Mucosa of stomach (tissue), 1 donor: ENCODE data around the gene CHD1L.
A peak's percentile ranks its signal among the peaks of the same experiment; 100 is the strongest.
"Not testable (repeated sequence)": the region's sequence is repeated elsewhere in the genome, so short reads cannot be mapped to it uniquely, and the experiment has no call there.

ENCODE experiments used
- H3K27me3 ChIP-seq: one replicate; pipeline ENCODE4 v1.7.0; 2013; ENCODE audit warnings: mild to moderate bottlenecking, low read length; ENCODE audit not compliant: control insufficient read depth, insufficient read depth
- H3K36me3 ChIP-seq: one replicate; pipeline ENCODE4 v1.7.0; 2013; ENCODE audit warnings: low read length; ENCODE audit not compliant: control insufficient read depth, insufficient read depth
- H3K4me1 ChIP-seq: one replicate; pipeline ENCODE4 v1.7.0; 2013; ENCODE audit warnings: mild to moderate bottlenecking, low read length; ENCODE audit not compliant: control insufficient read depth, insufficient read depth
- H3K4me3 ChIP-seq: one replicate; pipeline ENCODE4 v1.7.0; 2013; ENCODE audit warnings: low read length
- H3K9ac ChIP-seq: one replicate; pipeline ENCODE4 v1.7.0; 2013; ENCODE audit warnings: mild to moderate bottlenecking, low read length, moderate library complexity
- H3K9me3 ChIP-seq: one replicate; pipeline ENCODE4 v1.7.0; 2013; ENCODE audit warnings: mild to moderate bottlenecking, low read length, moderate library complexity; ENCODE audit not compliant: control insufficient read depth
- donor health status: Pancreatic carcinoma.

The CHD1L gene

DNA sequence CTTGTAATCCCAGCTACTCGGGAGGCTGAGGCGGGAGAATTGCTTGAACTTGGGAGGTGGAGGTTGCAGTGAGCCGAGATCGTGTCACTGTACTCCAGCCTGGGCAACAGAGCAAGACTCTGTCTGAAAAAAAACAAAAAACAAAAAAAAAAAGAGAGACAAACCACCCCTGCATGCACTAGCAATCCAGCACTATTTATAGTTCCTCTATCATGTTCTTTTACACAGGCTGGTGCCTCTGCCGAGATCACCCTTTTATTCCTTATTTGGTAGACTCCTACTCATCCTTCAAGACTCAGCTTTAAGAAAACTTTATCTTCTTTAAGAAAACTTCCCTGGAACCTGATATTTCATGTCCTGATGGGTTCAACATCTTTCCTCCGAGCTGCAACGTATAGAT lies 28.2 kb upstream of the CHD1L start:
- Histone ChIP-seq H3K4me3 (no peak overlapping the region), H3K4me1 (peaks cover 29% of the 10 kb centered on the region), H3K9ac (no peak overlapping the region), H3K9me3 (no peaks in the 10 kb centered on the region), H3K27me3 (no peaks in the 10 kb centered on the region), H3K36me3 (no peaks in the 10 kb centered on the region)

DNA sequence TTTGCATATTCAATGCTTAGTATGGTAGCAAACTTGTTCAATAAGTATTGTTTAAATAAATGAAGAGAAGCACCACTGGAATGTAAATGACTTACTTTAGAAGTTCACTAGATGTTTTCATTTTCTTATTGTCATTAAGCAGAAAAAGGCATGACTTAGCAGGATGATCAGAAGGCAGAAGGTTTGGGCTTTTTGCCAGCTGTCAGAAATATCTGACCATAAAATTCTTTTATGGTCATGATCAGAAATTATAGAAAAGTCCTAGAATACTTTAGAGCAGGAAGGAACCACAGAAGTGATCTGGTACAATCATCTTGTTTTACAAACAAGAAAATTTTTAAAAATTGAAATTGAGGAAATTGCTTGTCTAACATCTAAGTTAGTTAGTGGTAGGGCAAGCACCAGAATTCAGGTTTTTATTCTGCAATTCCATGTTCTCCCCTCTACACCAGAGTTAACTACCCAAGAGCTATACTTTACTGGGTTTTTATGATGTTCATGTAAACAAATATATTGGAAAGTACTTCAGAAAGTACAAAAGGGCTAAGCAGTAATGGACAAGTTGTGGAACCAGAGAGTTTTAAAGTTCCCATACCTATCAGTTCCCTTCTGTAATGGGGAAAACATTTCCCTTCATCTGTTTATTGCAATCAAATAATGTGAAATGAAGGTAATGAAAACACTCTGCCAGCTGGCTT lies 27.5 kb upstream of the CHD1L start:
- Histone ChIP-seq H3K4me1 (peaks cover 22% of the 10 kb centered on the region), H3K9me3 (no peaks in the 10 kb centered on the region), H3K36me3 (no peaks in the 10 kb centered on the region), H3K9ac (no peak overlapping the region), H3K27me3 (no peaks in the 10 kb centered on the region), H3K4me3 (no peak overlapping the region)

DNA sequence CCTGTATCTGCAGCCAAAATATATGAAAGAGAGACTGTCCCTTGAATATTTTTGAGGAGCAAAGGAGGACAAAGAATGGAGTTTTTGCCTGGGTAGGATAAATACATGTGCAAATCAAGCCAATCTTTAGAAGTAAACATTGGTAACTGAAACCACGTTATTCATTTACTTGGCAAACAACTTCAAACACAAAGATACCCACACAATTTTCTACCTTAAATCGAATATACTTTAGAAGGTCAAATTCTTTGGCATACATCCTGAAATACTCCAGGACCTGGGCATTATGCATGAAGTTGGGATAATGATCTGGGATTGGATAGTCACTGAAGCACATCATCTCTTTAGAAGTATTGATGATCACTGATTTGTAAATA lies 27.0 kb upstream of the CHD1L start:
- H3K36me3 ChIP-seq = no peaks in the 10 kb centered on the region
- H3K9ac ChIP-seq = no peak overlapping the region
- H3K27me3 ChIP-seq = no peaks in the 10 kb centered on the region
- H3K4me3 ChIP-seq = no peak overlapping the region
- peaks cover 22% of the 10 kb centered on the region for H3K4me1 ChIP-seq
- H3K9me3 ChIP-seq = no peaks in the 10 kb centered on the region

DNA sequence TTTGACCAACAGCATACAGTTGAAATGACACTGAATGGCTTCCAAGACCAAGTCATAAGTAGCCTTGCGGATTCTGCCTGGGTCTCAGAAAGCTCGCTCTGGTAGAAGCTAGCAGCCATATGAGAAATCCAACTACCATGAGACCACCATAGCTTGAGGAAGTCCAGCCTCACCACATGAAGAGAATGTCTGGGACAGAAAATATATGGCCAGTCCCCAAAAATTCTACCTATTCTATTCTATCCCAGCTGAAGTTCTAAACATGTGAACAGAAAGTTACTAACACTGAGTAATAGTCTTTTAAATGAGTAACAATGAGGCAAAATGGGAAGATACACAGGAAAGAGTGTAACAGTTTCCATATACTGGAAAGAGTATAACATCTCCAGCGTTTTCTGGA lies 26.4 kb upstream of the CHD1L start:
- Histone ChIP-seq H3K36me3 (no peaks in the 10 kb centered on the region), H3K27me3 (no peaks in the 10 kb centered on the region), H3K4me3 (no peak overlapping the region), H3K9me3 (no peaks in the 10 kb centered on the region), H3K9ac (no peak overlapping the region), H3K4me1 (peaks cover 22% of the 10 kb centered on the region)

DNA sequence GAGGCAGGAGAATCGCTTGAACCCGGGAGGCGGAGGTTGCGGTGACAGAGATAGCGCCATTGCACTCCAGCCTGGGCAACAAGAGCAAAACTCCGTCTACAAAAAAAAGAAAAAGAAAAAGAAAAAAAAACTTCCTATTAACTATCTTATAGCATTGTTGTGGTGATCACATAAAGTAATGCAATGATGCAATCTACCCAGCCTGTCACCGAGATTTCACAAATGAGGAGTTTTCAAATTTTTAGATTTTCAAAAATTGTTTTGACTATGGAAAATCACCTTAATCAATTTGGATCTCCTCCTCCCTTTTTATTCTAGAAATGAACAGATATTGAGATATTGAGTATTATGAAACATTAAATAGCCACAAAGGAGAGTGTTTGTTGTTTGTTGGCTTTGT lies 25.3 kb upstream of the CHD1L start:
- Histone ChIP-seq H3K9ac (no peak overlapping the region), H3K4me1 (peaks cover 17% of the 10 kb centered on the region), H3K4me3 (no peak overlapping the region), H3K27me3 (no peaks in the 10 kb centered on the region), H3K36me3 (no peaks in the 10 kb centered on the region), H3K9me3 (no peaks in the 10 kb centered on the region)

DNA sequence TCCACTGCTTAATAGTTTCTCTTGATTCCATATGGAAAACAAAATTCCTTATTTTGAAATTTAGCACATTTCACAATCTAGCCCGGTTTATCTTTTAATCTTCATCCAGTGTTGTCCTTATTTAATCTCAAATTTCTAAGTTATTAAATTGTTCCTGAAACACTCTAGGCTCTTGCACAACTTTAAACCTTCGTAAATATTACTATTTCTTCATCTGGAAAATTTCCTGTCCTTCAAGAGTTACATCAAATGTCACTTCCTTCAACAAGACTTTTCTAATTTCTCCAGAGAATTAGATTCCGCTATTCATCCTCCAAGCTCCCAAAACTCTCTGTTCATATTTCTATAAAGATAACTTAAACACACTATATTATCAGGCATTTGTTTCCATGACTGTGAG lies 23.9 kb upstream of the CHD1L start:
- no peak overlapping the region for H3K4me3 ChIP-seq
- H3K9me3 ChIP-seq = no peaks in the 10 kb centered on the region
- H3K9ac ChIP-seq = no peak overlapping the region
- H3K36me3 ChIP-seq = no peaks in the 10 kb centered on the region
- peaks cover 27% of the 10 kb centered on the region for H3K4me1 ChIP-seq
- no peaks in the 10 kb centered on the region for H3K27me3 ChIP-seq

DNA sequence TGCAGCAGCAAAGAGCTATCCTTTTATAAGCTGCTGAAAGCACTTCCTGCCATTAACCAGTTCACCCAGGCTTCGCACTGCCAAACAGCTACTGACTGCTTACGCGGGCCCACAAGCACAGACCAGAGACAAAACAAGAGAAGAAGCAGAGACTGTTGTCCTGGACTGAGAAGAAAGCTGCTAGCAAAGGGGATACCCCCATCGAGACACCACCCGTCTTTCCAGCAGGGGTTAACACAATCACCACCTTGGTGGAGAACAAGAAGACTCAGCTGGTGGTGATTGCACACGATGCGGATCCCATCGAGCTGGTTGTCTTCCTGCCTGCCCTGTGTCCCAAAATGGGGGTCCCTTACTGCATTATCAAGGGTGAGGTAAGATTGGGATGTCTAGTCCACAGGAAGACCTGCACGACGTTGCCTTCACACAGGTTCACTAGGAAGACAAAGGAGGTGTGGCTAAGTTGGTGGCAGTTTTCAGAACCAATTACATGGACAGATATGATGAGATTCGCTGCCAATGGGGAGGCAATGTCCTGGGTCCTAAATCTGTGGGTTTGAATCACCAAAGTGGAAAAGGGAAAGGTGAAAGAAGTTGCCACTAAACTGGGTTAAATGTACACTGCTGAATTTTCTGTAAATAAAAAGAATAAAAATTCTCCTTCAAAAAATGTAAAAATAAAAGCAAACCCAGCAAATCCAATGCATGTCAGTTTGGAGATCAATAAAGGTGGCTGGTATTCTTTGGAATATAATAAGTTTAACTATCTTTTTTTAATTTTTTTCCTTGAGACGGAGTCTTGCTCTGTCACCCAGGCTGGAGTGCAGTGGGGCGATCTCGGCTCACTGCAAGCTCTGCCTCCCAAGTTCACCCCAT lies 18.5 kb upstream of the CHD1L start:
- H3K4me1 ChIP-seq = peaks cover 15% of the 10 kb centered on the region
- H3K27me3 ChIP-seq = no peaks in the 10 kb centered on the region
- H3K4me3 ChIP-seq = peak overlapping the region; percentile 68
- no peaks in the 10 kb centered on the region for H3K36me3 ChIP-seq
- H3K9me3 ChIP-seq = no peaks in the 10 kb centered on the region
- H3K9ac ChIP-seq = peak overlapping the region; percentile 47

DNA sequence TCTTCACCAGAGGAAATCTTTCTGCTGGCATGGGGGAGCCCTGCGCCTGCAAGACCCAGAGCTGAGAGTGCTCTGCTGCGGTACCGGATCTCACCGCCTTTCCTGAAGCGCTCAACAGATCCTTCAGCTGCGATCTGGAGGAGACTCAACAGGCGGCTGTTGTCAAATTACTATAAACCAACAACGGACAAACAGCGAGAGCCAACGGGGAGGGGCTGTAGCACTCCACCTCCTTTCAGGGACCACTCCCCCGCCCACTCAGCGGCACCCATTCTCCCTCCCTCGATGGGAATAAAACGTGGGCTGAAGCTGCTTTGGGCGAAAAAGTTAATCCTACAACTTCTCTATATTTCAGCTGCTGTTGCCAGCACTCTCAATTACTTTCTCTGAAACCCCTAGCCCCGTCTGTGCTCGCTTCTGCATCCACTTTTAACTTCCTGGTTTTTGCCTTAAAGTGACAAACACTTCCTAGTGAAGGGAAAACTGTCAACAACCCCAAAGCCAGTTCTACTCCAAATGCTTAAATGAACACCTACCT lies 17.2 kb upstream of the CHD1L start, which contains the start of gene FMO5:
Gene FMO5, minus strand, starts transcription at position 147 of the 538 bp plus-strand sequence. CDS start 310 bp downstream, outside the sequence.
- Histone ChIP-seq H3K4me1 (peaks cover 15% of the 10 kb centered on the region), H3K27me3 (no peaks in the 10 kb centered on the region), H3K4me3 (peak within 1 kb of the TSS; percentile 68), H3K9me3 (no peaks in the 10 kb centered on the region), H3K36me3 (no peaks in the 10 kb centered on the region), H3K9ac (peak within 1 kb of the TSS; percentile 75)

DNA sequence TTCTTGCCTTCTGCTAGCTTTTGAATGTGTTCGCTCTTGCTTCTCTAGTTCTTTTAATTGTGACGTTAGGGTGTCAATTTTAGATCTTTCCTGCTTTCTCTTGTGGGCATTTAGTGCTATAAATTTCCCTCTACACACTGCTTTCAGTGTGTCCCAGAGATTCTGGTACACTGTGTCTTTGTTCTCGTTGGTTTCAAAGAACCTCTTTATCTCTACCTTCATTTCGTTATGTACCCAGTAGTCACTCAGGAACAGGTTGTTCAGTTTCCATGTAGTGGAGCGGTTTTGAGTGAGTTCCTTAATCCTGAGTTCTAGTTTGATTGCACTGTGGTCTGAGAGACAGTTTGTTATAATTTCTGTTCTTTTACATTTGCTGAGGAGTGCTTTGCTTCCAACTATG lies 11.5 kb upstream of the CHD1L start:
- H3K36me3 ChIP-seq, H3K27me3 ChIP-seq, H3K4me3 ChIP-seq, H3K9ac ChIP-seq, H3K9me3 ChIP-seq: not testable (repeated sequence)
- H3K4me1 ChIP-seq = peaks cover 26% of the 10 kb centered on the region

DNA sequence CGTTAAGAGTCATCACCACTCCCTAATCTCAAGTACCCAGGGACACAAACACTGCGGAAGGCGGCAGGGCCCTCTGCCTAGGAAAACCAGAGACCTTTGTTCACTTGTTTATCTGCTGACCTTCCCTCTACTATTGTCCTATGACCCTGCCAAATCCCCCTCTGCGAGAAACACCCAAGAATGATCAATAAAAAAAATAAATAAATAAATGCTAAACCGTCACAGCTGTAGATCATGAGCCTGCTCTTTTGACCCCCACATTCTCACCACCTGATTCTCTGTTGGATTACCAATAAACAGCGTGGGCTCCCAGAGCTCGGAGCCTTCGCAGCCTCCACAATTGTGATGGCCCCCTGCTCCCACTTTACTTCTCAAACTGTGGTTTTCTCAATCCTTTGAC lies 8.6 kb upstream of the CHD1L start:
- peaks cover 51% of the 10 kb centered on the region for H3K4me1 ChIP-seq
- H3K36me3 ChIP-seq, H3K9me3 ChIP-seq, H3K9ac ChIP-seq, H3K4me3 ChIP-seq, H3K27me3 ChIP-seq: not testable (repeated sequence)

DNA sequence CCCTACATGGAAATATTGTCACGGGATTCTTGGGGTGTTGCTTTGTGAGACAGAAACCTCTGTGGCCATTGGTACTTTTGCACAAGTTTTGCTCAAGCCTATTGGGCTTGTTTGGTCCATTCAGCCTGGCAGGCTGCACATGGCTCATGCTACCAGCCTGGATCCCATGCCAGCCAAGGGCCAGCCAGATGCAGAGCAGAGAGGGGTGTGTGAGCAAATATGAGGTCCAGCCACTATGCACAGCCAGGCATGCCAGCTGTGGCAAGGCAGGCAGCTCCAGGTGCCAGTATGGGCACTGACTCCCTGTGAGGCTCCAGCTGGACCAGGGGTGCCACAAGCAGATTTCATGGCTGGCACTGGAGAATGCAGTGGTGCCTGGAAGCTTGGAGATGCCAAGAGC lies 6.7 kb upstream of the CHD1L start:
- Histone ChIP-seq H3K4me1 (peaks cover 61% of the 10 kb centered on the region), H3K36me3 (no peaks in the 10 kb centered on the region), H3K9ac (no peak overlapping the region), H3K9me3 (no peaks in the 10 kb centered on the region), H3K4me3 (no peak overlapping the region), H3K27me3 (no peaks in the 10 kb centered on the region)

DNA sequence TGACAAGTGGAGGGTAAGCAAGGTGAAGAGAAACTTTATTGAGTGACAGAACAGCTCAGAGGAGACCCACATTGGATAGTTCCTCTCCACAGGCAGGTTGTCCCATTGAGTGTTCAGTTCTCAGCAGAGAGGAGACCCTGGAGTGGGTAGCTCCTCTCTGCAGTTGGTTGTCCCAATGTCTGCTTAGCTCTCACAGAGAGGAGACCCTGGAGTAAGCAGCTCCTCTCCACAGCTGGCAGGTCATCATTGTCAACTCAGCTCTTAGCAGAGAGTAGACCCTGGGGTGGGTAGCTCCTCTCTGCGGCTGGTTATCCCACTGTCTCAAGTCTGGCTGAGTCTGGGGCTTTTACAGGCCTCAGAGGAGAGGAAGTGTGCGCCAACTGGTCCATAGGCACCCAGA lies 6.0 kb upstream of the CHD1L start:
- H3K27me3 ChIP-seq = no peaks in the 10 kb centered on the region
- peak overlapping the region; percentile 10 for H3K9ac ChIP-seq
- no peak overlapping the region for H3K4me3 ChIP-seq
- H3K9me3 ChIP-seq = no peaks in the 10 kb centered on the region
- no peaks in the 10 kb centered on the region for H3K36me3 ChIP-seq
- peaks cover 58% of the 10 kb centered on the region for H3K4me1 ChIP-seq
